SKM-1 (cell line): ENCODE measurements around the gene PRDM7.

Experiments
- DNase-seq: peaks from one replicate; lab custom pipeline; 2025; ENCODE audit not compliant: unreplicated experiment; lab: John Stamatoyannopoulos, UW

Gene PRDM7

GRCh38 chr16:90037276-90037675 lies 39.9 kb downstream of the PRDM7 start:
- no peak for DNase-seq

- DNase-seq, result no peak
Measured at GRCh38 chr16:90035902-90036301, 41.2 kb downstream of the PRDM7 start.

- DNase-seq, result no peak
Measured at GRCh38 chr16:90034504-90034903, 42.6 kb downstream of the PRDM7 start.

- no peak for DNase-seq
Measured at GRCh38 chr16:90033387-90033786, 43.7 kb downstream of the PRDM7 start.

- DNase-seq, result no peak
Measured at GRCh38 chr16:90032674-90033331, 44.3 kb downstream of the PRDM7 start.

GRCh38 chr16:90031931-90032673 lies 45.0 kb downstream of the PRDM7 start:
- no peak for DNase-seq

GRCh38 chr16:90031186-90031930 lies 45.8 kb downstream of the PRDM7 start:
- no peak for DNase-seq

GRCh38 chr16:90028985-90029384 lies 48.1 kb downstream of the PRDM7 start:
- DNase-seq, result no peak

GRCh38 chr16:90027611-90028010 lies 49.5 kb downstream of the PRDM7 start:
- no peak for DNase-seq

GRCh38 chr16:90026135-90026534 lies 51.0 kb downstream of the PRDM7 start:
- DNase-seq, result no peak

- DNase-seq, result no peak
Measured at GRCh38 chr16:90023078-90023447, 54.1 kb downstream of the PRDM7 start.

- peak; percentile 73 for DNase-seq
Measured at GRCh38 chr16:90022209-90023077, 54.7 kb downstream of the PRDM7 start.

- DNase-seq, result no peak
Measured at GRCh38 chr16:90020838-90021382, 56.2 kb downstream of the PRDM7 start.

- DNase-seq, result no peak
Measured at GRCh38 chr16:90020260-90020837, 56.8 kb downstream of the PRDM7 start.

- DNase-seq, result no peak
Measured at GRCh38 chr16:90019543-90020259, 57.4 kb downstream of the PRDM7 start.

GRCh38 chr16:90018652-90019542 lies 58.2 kb downstream of the PRDM7 start, which contains the start of gene DBNDD1:
TSS of gene DBNDD1 (minus strand) at chr16:90019456. CDS start at chr16:90019341, 115 bp downstream.
- no peak for DNase-seq

- no peak for DNase-seq
Measured at GRCh38 chr16:90018297-90018651, 58.9 kb downstream of the PRDM7 start.

- DNase-seq, result no peak
Measured at GRCh38 chr16:90016339-90016950, 60.7 kb downstream of the PRDM7 start.
